ELF-1 (cell line): Measurements from ENCODE around the gene FTCD.

ENCODE experiments used
- DNase-seq: peaks from one replicate; pipeline ENCODE4 v3.0.0-alpha.2; 2016; ENCODE audit warnings: low read depth, low spot score

Gene FTCD

GRCh38 chr21:46154155-46154954 lies 1.0 kb downstream of the FTCD start:
- DNase-seq = peak; percentile 0

- peak; percentile 82 for DNase-seq
These were observed 1.9 kb downstream of the FTCD start for GRCh38 chr21:46153247-46154154.

DNA sequence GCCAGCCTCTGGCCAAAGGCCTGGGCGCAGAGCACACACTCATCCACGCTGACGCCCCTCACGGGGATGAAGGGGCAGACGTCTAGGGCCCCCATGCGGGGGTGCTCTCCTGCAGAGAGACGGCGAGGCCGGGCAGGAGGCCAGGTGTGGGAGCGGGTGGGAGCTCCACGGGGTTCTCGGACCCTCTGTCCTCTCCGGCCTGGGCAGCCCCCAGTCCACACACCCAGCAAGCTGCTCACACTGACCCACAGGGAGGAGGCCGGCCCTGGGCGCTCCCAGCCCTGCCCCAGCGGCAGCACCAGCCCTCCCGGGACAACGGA lies 2.5 kb downstream of the FTCD start:
- DNase-seq = no peak

- peak; percentile 1 for DNase-seq
These were observed 3.1 kb downstream of the FTCD start for GRCh38 chr21:46151989-46152926.

- peak; percentile 1 for DNase-seq
These were observed 4.0 kb downstream of the FTCD start for GRCh38 chr21:46151261-46151988.

- no peak for DNase-seq
These were observed 4.8 kb downstream of the FTCD start for GRCh38 chr21:46150491-46151121.

- no peak for DNase-seq
These were observed 5.3 kb downstream of the FTCD start for GRCh38 chr21:46150073-46150472.

DNA sequence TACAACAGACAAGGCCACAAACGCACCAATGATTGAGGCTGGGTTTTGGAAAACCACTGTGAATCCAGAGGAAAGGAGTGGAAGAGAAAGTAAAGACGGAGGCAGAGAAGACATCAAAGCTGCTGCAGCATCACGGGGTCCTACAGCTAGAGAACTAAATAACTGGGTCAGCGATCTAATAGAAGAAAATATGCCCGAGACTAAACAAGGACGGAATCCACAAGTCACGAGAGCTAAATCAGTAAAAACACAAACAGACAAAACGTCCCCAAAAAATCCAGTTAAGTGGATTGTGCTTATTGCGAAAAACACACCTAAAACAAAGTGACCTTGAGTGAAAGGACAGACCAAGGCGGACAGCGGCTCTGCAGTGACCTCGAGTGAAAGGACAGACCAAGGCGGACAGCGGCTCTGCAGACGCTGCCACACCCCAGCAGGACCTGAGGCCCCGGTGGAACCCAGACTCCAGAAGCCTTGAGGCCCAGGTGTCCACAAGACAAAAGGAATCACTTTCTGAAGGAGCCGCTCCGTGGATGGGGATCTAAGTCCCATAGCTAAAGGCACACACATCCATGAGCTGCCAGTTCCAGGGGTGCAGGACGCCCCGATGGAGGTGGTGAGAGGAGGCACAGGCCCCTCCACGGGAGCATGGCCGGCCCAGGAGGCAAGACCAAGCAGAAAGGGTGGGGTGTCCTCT lies 6.0 kb downstream of the FTCD start:
- no peak for DNase-seq

DNA sequence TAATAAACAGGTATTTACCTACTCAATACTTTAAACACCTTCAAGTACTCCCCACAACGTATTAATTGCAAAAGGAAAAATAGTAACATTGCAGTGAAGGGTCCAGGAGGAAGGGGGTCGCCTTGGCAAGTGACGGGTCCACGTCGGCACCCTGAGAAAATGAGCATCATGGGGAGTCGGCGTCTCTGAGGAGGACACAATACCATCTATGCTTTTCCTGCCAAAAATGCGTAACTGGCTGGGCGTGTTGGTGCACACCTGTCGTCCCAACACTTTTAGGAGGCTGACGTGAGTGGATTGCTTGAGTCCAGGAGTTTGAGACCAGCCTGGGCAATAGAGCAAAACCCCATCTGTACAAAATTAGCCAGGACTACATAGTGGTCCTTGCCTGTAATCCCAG lies 7.3 kb downstream of the FTCD start:
- no peak for DNase-seq

- DNase-seq = peak; percentile 89
These were observed 8.0 kb downstream of the FTCD start for GRCh38 chr21:46147429-46147828.

- DNase-seq = peak; percentile 84
These were observed 8.5 kb downstream of the FTCD start for GRCh38 chr21:46146856-46147255.

- DNase-seq = no peak
These were observed 9.3 kb downstream of the FTCD start for GRCh38 chr21:46145840-46146691.

GRCh38 chr21:46145159-46145839 lies 10.1 kb downstream of the FTCD start:
- DNase-seq = no peak

DNA sequence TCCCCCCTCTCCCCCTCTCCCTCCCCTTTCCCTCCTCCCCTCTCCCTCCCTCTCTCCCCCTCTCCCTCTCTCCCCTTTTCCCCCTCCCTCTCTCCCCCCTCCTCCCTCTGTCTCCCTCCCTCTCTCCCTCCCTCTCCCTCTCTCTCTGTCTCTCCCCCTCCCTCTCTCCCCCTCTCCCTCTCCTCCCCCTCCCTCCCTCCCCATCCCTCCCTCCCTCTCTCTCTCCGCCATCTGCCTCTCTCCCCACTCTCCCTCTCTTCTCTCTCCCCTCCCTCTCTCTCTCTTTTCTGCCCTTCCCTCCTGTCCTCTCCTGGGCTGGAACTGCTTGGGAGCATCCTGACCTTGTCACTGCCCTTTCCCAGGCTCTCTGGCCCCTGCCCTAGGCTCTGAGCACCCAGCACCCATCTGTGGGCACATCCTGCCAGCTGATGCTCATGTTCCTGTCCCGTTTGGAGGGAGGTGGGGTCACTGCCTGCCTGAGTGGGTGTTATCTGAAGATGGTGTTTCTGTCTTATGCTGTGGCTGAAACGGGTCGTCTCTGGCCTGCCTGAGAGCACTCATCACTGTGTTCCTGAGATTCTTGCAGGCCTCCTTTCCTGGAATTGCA lies 10.8 kb downstream of the FTCD start:
- DNase-seq = no peak

DNA sequence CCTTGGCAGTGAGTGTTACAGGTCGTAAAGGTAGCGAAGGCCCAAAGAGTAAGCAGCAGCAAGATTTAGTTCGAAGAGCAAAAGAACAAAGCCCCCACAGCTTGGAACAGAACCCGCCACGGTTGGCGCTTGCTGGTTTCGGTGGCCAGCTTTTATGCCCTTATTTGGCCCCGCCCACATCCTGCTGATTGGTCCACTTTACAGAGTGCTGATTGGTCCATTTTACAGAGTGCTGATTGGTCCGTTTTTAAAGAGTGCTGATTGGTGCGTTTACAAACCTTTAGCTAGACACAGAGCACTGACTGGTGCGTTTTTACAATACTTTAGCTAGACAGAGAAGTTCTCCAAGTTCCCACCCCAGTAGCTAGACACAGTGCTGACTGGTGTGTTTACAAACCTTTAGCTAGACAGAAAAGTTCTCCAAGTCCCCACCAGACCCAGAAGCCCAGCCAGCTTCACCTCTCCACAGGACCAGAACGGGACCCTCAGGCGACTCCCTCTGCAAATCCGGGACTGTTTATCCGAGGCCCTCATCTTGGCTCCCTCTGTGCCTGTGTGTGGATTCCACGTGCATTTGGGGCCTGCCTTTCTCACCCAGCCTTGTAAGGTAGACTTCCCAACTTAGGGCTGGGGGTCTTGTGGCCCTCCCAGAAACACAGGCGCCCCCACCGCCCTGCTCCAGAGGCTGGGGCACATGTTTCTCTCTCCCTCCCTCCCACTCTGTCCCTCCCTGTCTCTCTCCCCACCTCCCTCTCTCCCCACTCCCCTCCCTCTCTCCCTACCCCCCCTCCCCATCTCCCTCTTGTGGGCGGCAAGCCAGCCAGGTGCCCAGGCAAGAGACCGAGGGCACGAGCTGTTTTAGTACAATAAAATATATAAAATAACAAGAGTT lies 12.6 kb downstream of the FTCD start:
- peak; percentile 58 for DNase-seq

DNA sequence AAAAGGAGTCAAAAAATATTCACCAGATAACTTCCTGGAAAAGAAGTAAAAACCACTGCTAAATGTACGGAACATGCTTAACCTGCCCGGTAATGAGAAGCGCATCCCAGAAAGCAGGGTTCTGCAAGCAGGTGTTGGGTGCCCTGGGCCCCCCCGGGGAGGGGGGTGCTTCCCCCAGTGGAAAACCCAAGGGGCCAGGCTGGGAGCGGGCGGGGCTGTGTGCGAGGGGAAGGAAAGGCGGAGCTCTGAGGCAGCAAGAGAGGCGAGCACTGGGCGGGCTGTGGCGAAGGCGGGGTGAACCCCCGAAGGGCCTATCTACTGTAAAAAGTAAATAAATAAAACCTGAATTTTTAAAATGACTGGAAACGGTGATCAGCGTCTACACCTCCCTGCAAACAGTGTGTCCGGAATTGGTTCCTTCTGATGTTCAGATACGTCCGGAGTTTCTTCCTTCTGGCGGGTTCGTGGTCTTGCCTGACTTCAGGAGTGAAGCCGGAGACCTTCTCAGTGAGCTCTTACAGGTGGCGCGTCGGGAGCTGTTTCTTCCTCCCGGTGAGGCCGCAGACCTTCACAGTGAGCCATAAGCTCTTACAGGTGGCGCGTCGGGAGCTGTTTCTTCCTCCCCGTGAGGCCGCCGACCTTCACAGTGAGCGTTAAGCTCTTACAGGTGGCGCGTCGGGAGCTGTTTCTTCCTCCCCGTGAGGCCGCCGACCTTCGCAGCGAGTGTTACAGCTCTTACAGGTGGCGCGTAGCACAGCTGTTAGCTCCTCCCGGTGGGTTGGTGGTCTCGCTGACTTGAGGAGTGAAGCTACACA lies 13.4 kb downstream of the FTCD start:
- peak; percentile 38 for DNase-seq
